PC-9 (cell line): ENCODE measurements around the gene OS9.

Source experiments
- CTCF ChIP-seq: fragments of 200-600 bp; sonication (generic); conservative IDR thresholded peaks from 2 replicates; pipeline ENCODE4 v1.6.1; 2017; ENCODE audit warnings: mixed run types, antibody characterized with exemption, mild to moderate bottlenecking, moderate library complexity
- EZH2 ChIP-seq: fragments of 200-600 bp; sonication (generic); IDR thresholded peaks from 2 replicates; pipeline ENCODE4 v1.8.0; 2017; ENCODE audit warnings: antibody characterized with exemption, low read depth

DNA sequence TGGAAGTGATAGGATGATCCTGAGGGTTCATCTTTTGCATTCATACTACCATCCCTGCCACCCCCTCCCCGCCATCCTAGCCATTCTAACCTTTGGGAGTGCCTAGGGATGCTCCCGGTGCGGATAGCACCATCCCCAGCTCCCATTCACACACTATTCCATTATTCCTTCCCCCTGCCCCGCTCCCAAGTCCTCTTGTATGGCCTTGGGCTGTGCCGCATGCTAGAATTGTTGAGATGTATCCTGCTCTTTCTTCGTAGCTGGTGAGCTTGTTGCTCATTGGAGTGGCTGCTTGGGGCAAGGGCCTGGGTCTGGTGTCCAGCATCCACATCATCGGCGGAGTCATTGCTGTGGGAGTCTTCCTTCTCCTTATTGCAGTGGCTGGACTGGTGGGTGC lies 51.6 kb downstream of the OS9 start:
- TF ChIP-seq CTCF (no peak), EZH2 (no peak)
